HepG2 (cell line): ENCODE measurements around the gene HCK. TPM values are rescaled to one million over a fixed set of nuclear protein-coding genes. Genes with fewer than 3 reads are reported as not detected.
A peak's percentile ranks its signal among the peaks of the same experiment; 100 is the strongest.

Experiments used
- AHR ChIP-seq: IDR thresholded peaks from 2 replicates; pipeline ENCODE4 v1.6.1; 2018; ENCODE audit warnings: missing genetic modification reagents, missing compliant biosample characterization
- ATF7 ChIP-seq, 2 experiments: fragments of 450-650 bp in 1 of 2; sonication (generic) in 1 of 2; formaldehyde crosslinking in 1 of 2; IDR thresholded peaks; 2 replicates each; pipeline versions ENCODE4 v1.4.0 to v1.6.1; 2016 to 2020; ENCODE audit warnings: antibody characterized with exemption in 1 of 2, mild to moderate bottlenecking in 1 of 2, missing genetic modification reagents in 1 of 2
- EHMT2 ChIP-seq: fragments of 200-600 bp; sonication (generic); IDR thresholded peaks from 2 replicates; pipeline ENCODE4 v1.7.0; 2017; ENCODE audit warnings: antibody characterized with exemption, low read depth, low read length, borderline replicate concordance
- GMEB2 ChIP-seq: IDR thresholded peaks from 2 replicates; pipeline ENCODE4 v1.6.1; 2016; ENCODE audit warnings: missing biosample characterization, missing genetic modification reagents, low read depth
- HMG20B ChIP-seq: conservative IDR thresholded peaks from 2 replicates; pipeline ENCODE4 v1.6.1; 2016; ENCODE audit warnings: missing genetic modification reagents, missing compliant biosample characterization
- HNRNPL ChIP-seq: fragments of 200-400 bp; formaldehyde crosslinking; IDR thresholded peaks from 2 replicates; pipeline ENCODE4 v1.6.1; 2017; ENCODE audit warnings: mild to moderate bottlenecking, low read depth, low read length
- LCORL ChIP-seq, 2 experiments: fragments of 450-650 bp in 1 of 2; sonication (generic) in 1 of 2; formaldehyde crosslinking in 1 of 2; IDR thresholded peaks; 2 replicates each; pipeline versions ENCODE4 v1.5.0 to v1.6.1; 2017 to 2020; ENCODE audit warnings: antibody characterized with exemption in 1 of 2, missing genetic modification reagents in 1 of 2
- MLLT10 ChIP-seq: sonication (generic); formaldehyde crosslinking; IDR thresholded peaks from 2 replicates; pipeline ENCODE4 v1.4.0; 2020; ENCODE audit warnings: missing genetic modification reagents
- NONO ChIP-seq, 2 experiments: fragments of 450-650 bp in 1 of 2; sonication (generic) in 1 of 2; formaldehyde crosslinking in 1 of 2; IDR thresholded peaks in 1 of 2; conservative IDR thresholded peaks in 1 of 2; 2 replicates each; pipeline versions ENCODE4 v1.6.1 to v1.8.0; 2017 to 2022; ENCODE audit warnings: mild to moderate bottlenecking in 1 of 2, missing genetic modification reagents in 1 of 2, moderate library complexity in 1 of 2
- PRMT3 ChIP-seq: sonication (generic); formaldehyde crosslinking; IDR thresholded peaks from 2 replicates; pipeline ENCODE4 v1.8.1; 2022; ENCODE audit warnings: low read depth, mild to moderate bottlenecking, moderate library complexity, missing genetic modification reagents, borderline replicate concordance
- RNF2 ChIP-seq: fragments of 450-650 bp; conservative IDR thresholded peaks from 2 replicates; pipeline ENCODE4 v1.6.1; 2016; ENCODE audit warnings: low read depth
- SMYD3 ChIP-seq: sonication (generic); formaldehyde crosslinking; IDR thresholded peaks from 2 replicates; pipeline ENCODE4 v1.8.1; 2023; ENCODE audit warnings: mild to moderate bottlenecking, missing genetic modification reagents
- SSRP1 ChIP-seq: IDR thresholded peaks from 2 replicates; pipeline ENCODE4 v1.6.1; 2016; ENCODE audit warnings: control low read depth
- TARDBP ChIP-seq: sonication (generic); formaldehyde crosslinking; IDR thresholded peaks from 2 replicates; pipeline ENCODE4 v1.8.0; 2022; ENCODE audit warnings: mild to moderate bottlenecking, missing genetic modification reagents
- TBP ChIP-seq: sonication (generic); formaldehyde crosslinking; IDR thresholded peaks from 2 replicates; pipeline ENCODE4 v1.5.0; 2020; ENCODE audit warnings: missing genetic modification reagents
- ZC3H4 ChIP-seq: sonication (generic); formaldehyde crosslinking; IDR thresholded peaks from 2 replicates; pipeline ENCODE4 v1.4.0; 2020; ENCODE audit warnings: missing genetic modification reagents, borderline replicate concordance
- ZFP36L1 ChIP-seq: sonication (generic); formaldehyde crosslinking; IDR thresholded peaks from 2 replicates; pipeline ENCODE4 v1.8.0; 2022; ENCODE audit warnings: mild to moderate bottlenecking, missing genetic modification reagents, moderate library complexity
- ZNF260 ChIP-seq: sonication (generic); formaldehyde crosslinking; IDR thresholded peaks from 2 replicates; pipeline ENCODE4 v1.4.0; 2020; ENCODE audit warnings: missing genetic modification reagents, low read depth, mild to moderate bottlenecking, borderline replicate concordance
- ZNF577 ChIP-seq: sonication (generic); formaldehyde crosslinking; IDR thresholded peaks from 2 replicates; pipeline ENCODE4 v1.4.0; 2020; ENCODE audit warnings: mild to moderate bottlenecking, low read depth, missing genetic modification reagents, borderline replicate concordance
- ZNF644 ChIP-seq: IDR thresholded peaks from 2 replicates; pipeline ENCODE4 v1.6.1; 2016; ENCODE audit warnings: low read depth
- ZNF879 ChIP-seq: sonication (generic); formaldehyde crosslinking; IDR thresholded peaks from 2 replicates; pipeline ENCODE4 v1.8.1; 2023; ENCODE audit warnings: missing genetic modification reagents
- polyA plus RNA-seq, 8 experiments: library from polyadenylated mRNA; depleted of rRNA in 3 of 8; stranded (reverse) in 7 of 8; unstranded in 1 of 8; fragments of >200 nt; fragmentation: Illumina TruSeq in 4 of 8; extraction: Trizol in 4 of 8; gene quantifications; 2 replicates each; pipeline versions ENCODE4 v1.2.1 to v1.2.3, GENCODE V29; 2011 to 2016; ENCODE audit warnings: low read depth in 4 of 8, missing spikeins in 1 of 8, mixed read lengths in 1 of 8; ENCODE audit not compliant: insufficient read depth in 1 of 8
- total RNA-seq, 5 experiments: library from RNA; depleted of rRNA; stranded (reverse); fragments of >200 nt; fragmentation: Illumina TruSeq; extraction: Trizol; gene quantifications; 2 replicates each; pipeline ENCODE4 v1.2.3, GENCODE V29; 2016; ENCODE audit warnings: low read depth in 1 of 5
- TF ChIP-seq, protein P1 (sequence below): IDR thresholded peaks from 2 replicates; pipeline ENCODE4 v1.6.1; 2012; ENCODE audit warnings: low read length, improper control_type of control experiment
- TF ChIP-seq, protein P2 (sequence below): sonication (generic); formaldehyde crosslinking; IDR thresholded peaks from 2 replicates; pipeline ENCODE4 v1.8.1; 2023; ENCODE audit warnings: missing genetic modification reagents, inconsistent platforms, borderline replicate concordance
- TF ChIP-seq, protein P3 (sequence below): sonication (generic); formaldehyde crosslinking; IDR thresholded peaks from 2 replicates; pipeline ENCODE4 v1.5.0; 2020; ENCODE audit warnings: mild to moderate bottlenecking, low read depth, missing genetic modification reagents, borderline replicate concordance

The HCK gene
- total and polyA plus RNA-seq, 2 of the 13 experiments (the other 11 are each of a cell fraction or from before 2014, with no cell fraction given), result 0.04 TPM; not detected in 1

DNA sequence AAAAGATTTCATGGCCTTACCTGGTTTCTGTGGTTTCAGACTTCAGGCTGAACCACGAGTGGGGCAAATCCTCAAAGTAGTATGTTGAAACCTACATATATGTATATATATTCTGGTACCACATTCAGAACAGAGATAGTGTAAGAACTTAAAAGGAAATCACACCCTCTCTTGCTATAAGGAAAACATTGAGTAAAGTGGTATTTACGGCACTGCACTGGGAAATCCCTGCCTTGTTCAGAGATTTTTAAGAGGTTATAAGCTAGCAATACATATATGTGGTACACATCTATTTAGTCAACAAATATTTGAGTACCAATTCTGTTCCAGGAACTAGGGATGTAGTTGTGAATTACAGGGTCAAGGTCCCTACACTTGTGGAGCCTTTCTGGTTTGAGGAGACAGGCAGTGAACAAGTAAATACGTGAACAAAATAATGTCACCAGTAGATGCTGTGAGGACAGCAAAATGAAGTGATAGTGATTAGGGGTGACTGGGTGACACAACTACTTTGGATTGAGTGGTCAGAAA, 59.2 kb downstream of the HCK start (continued):
- TF ChIP-seq GMEB2 (CRISPR knock-in tag), result no peak
- TF ChIP-seq ZNF260, result no peak
- TF ChIP-seq TBP (CRISPR knock-in tag), result no peak
- no peak for TF ChIP-seq ATF7 (IDR thresholded peaks at IDR 0.05)
- TF ChIP-seq ATF7 (CRISPR knock-in tag; IDR thresholded peaks at IDR 0.05), result no peak
- no peak for TF ChIP-seq ZC3H4 (CRISPR knock-in tag)
- 0 out of 2 replicates have a peak, but pooled peaks have one; percentile 35 for TF ChIP-seq SMYD3 (CRISPR knock-in tag)
- TF ChIP-seq, protein P1, sequence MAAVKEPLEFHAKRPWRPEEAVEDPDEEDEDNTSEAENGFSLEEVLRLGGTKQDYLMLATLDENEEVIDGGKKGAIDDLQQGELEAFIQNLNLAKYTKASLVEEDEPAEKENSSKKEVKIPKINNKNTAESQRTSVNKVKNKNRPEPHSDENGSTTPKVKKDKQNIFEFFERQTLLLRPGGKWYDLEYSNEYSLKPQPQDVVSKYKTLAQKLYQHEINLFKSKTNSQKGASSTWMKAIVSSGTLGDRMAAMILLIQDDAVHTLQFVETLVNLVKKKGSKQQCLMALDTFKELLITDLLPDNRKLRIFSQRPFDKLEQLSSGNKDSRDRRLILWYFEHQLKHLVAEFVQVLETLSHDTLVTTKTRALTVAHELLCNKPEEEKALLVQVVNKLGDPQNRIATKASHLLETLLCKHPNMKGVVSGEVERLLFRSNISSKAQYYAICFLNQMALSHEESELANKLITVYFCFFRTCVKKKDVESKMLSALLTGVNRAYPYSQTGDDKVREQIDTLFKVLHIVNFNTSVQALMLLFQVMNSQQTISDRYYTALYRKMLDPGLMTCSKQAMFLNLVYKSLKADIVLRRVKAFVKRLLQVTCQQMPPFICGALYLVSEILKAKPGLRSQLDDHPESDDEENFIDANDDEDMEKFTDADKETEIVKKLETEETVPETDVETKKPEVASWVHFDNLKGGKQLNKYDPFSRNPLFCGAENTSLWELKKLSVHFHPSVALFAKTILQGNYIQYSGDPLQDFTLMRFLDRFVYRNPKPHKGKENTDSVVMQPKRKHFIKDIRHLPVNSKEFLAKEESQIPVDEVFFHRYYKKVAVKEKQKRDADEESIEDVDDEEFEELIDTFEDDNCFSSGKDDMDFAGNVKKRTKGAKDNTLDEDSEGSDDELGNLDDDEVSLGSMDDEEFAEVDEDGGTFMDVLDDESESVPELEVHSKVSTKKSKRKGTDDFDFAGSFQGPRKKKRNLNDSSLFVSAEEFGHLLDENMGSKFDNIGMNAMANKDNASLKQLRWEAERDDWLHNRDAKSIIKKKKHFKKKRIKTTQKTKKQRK, result no peak
- no peak for TF ChIP-seq ZNF577
- 0 out of 2 replicates have a peak, but pooled peaks have one; percentile 29 for TF ChIP-seq SSRP1 (CRISPR knock-in tag)
- TF ChIP-seq AHR (CRISPR knock-in tag), result no peak
- no peak for TF ChIP-seq RNF2
- TF ChIP-seq NONO (IDR thresholded peaks at IDR 0.05), result no peak
- TF ChIP-seq NONO (CRISPR knock-in tag; conservative IDR thresholded peaks at IDR 0.05), result no peak
- TF ChIP-seq LCORL (IDR thresholded peaks at IDR 0.05), result no peak
- no peak for TF ChIP-seq LCORL (CRISPR knock-in tag; IDR thresholded peaks at IDR 0.05)
- TF ChIP-seq, protein P2, sequence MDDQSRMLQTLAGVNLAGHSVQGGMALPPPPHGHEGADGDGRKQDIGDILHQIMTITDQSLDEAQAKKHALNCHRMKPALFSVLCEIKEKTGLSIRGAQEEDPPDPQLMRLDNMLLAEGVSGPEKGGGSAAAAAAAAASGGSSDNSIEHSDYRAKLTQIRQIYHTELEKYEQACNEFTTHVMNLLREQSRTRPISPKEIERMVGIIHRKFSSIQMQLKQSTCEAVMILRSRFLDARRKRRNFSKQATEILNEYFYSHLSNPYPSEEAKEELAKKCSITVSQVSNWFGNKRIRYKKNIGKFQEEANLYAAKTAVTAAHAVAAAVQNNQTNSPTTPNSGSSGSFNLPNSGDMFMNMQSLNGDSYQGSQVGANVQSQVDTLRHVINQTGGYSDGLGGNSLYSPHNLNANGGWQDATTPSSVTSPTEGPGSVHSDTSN (CRISPR knock-in tag), result no peak
- no peak for TF ChIP-seq ZFP36L1
- TF ChIP-seq TARDBP (CRISPR knock-in tag), result peak; percentile 20; the same call in 1 of the 2 replicates
- TF ChIP-seq, protein P3, sequence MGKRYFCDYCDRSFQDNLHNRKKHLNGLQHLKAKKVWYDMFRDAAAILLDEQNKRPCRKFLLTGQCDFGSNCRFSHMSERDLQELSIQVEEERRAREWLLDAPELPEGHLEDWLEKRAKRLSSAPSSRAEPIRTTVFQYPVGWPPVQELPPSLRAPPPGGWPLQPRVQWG (CRISPR knock-in tag), result no peak
- no peak for TF ChIP-seq HNRNPL
- no peak for TF ChIP-seq ZNF644 (CRISPR knock-in tag)
- TF ChIP-seq HMG20B (CRISPR knock-in tag), result no peak
- TF ChIP-seq EHMT2, result no peak
- TF ChIP-seq PRMT3 (CRISPR knock-in tag), result no peak
- no peak for TF ChIP-seq ZNF879 (CRISPR knock-in tag)
- TF ChIP-seq MLLT10 (CRISPR knock-in tag), result no peak
